Upper lobe of left lung (tissue), 6 donors: ENCODE data around the gene CDX1. TPM values are rescaled to one million over a fixed set of nuclear protein-coding genes. Genes with fewer than 3 reads are reported as not detected.

Experiments
- ATAC-seq, 2 donors: fragments of 200-7000 bp; cut with Tn5 transposase; one replicate each; pipeline ENCODE4 v1.9.1; 2022; ENCODE audit warnings: mild to moderate bottlenecking in 2 of 2, moderate library complexity in 2 of 2; ENCODE audit not compliant: low FRiP score in 2 of 2
- DNase-seq, 2 donors: peaks; one replicate each; pipeline ENCODE4 v3.0.0-alpha.2; 2019 to 2020
- H3K27ac ChIP-seq, 4 donors: fragments of 200-600 bp; sonication (generic); one replicate each; pipeline ENCODE4 v1.5.1; 2016 to 2019
- H3K27me3 ChIP-seq, 4 donors: fragments of 200-600 bp; sonication (generic); one replicate each; pipeline ENCODE4 v1.5.1; 2017 to 2019
- H3K36me3 ChIP-seq, 4 donors: fragments of 200-600 bp; sonication (generic); one replicate each; pipeline ENCODE4 v1.5.1; 2016 to 2019
- H3K4me1 ChIP-seq, 4 donors: fragments of 200-600 bp; sonication (generic); one replicate each; pipeline ENCODE4 v1.5.1; 2018 to 2019
- H3K4me3 ChIP-seq, 4 donors: fragments of 200-600 bp; sonication (generic); one replicate each; pipeline ENCODE4 v1.5.1; 2017 to 2019; ENCODE audit warnings: mild to moderate bottlenecking in 2 of 4, moderate library complexity in 1 of 4
- H3K9me3 ChIP-seq, 4 donors: fragments of 200-600 bp; sonication (generic); one replicate each; pipeline ENCODE4 v1.5.1; 2018 to 2019
- EP300 ChIP-seq, 4 donors: sonication (generic); formaldehyde crosslinking; IDR thresholded peaks; one replicate each; pipeline ENCODE4 v1.5.1; 2017; ENCODE audit warnings: antibody characterized with exemption in 4 of 4, control low read depth in 2 of 4
- POLR2A ChIP-seq, 4 donors: fragments of 450-650 bp; IDR thresholded peaks; one replicate each; pipeline ENCODE4 v1.5.1; 2016 to 2017; ENCODE audit warnings: antibody characterized with exemption in 4 of 4, mild to moderate bottlenecking in 2 of 4
- POLR2AphosphoS5 ChIP-seq, 2 donors: sonication (generic); formaldehyde crosslinking; IDR thresholded peaks; one replicate each; pipeline ENCODE4 v1.5.1; 2017; ENCODE audit warnings: antibody characterized with exemption in 2 of 2
- WGBS, 2 donors: methylation state at CpG; one replicate each; pipeline ENCODE4 v1.1.5; 2017 to 2018; 5-methylcytosine and 5-hydroxymethylcytosine counted together
- total RNA-seq, 6 donors: library from RNA; depleted of rRNA in 4 of 6; stranded (reverse); fragments of >200 nt in 4 of 6; gene quantifications; one replicate each; pipeline versions ENCODE4 v1.1.0 to v1.2.1, GENCODE V29; 2016 to 2021
- TF ChIP-seq, protein P1 (sequence below), 6 experiments: fragments of 450-650 bp in 4 of 6; fragments of 200-600 bp in 2 of 6; sonication (generic) in 2 of 6; IDR thresholded peaks; one replicate each; pipeline ENCODE4 v1.5.1; 2016 to 2019; ENCODE audit warnings: antibody characterized with exemption in 6 of 6
- donor health status: DM: no; HTN: no; CAD: no; lungs with moderate emphysema.
- donor health status: DM: no; HTN: yes; CAD: no; lungs with severe emphysema.

Gene CDX1
- total RNA-seq, 6 donors from 2014 or later, result 0.17 to 0.30 TPM; not detected in 4

DNA sequence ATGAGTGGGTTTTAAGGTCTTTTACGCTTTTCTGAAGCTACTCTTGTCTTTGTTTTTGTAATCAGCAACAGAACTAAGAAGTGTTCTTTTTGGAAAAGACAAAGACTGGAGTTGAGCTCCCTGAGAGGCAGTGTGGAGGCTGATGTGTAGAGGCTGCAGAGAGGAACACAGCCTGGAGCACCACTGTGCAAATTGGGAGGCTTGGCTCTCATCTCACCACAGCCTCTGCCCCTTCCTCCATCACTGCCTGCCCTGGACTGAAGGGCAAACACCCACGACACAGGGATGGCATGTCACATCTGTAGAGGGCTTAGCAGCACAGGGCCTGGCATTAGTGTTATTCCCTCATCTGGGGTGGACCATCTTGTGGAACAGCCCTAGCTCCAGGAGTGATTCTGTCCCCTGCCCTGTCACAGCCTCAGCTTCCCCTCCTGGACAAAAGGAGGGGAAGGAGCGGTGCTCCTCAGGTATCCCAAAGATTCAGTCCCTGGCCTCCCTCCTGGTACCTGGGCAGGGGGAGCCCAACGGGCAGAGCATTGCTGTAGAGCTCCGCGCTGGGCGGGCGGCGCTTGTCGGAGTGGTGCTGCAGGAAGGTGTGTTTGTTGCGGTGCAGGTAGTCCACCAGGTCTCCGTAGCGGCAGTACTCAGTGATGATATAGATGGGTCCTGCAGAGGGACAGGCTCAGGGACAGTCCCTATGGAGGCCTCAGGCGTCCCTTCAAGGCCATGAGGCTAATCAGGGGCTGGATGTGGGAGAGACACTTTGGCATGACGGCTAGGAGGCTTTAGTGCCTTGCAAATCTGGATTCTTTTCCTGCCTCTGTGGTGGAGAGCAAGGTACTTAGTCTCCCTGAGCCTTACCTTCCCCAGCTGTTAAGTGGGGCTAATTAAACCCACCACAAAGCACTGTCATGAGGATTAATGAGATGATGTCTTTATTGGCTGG lies 43.8 kb upstream of the CDX1 start:
- Histone ChIP-seq H3K36me3 (peaks cover 0 to 59% (median 4%) of the 10 kb centered on the region in 4 donors), H3K4me1 (peaks cover 0 to 6% (median 3%) of the 10 kb centered on the region in 4 donors), H3K27ac (no peak overlapping the region), H3K27me3 (no peaks in the 10 kb centered on the region), H3K4me3 (no peak overlapping the region), H3K9me3 (no peaks in the 10 kb centered on the region)
- ATAC-seq (no peak), DNase-seq (peak in 1 of 2 donors; percentile 83)
- TF ChIP-seq POLR2AphosphoS5 (IDR thresholded peaks at IDR 0.05) (no peak), POLR2A (IDR thresholded peaks at IDR 0.05) (no peak), EP300 (IDR thresholded peaks at IDR 0.05) (no peak)
- TF ChIP-seq, protein P1, sequence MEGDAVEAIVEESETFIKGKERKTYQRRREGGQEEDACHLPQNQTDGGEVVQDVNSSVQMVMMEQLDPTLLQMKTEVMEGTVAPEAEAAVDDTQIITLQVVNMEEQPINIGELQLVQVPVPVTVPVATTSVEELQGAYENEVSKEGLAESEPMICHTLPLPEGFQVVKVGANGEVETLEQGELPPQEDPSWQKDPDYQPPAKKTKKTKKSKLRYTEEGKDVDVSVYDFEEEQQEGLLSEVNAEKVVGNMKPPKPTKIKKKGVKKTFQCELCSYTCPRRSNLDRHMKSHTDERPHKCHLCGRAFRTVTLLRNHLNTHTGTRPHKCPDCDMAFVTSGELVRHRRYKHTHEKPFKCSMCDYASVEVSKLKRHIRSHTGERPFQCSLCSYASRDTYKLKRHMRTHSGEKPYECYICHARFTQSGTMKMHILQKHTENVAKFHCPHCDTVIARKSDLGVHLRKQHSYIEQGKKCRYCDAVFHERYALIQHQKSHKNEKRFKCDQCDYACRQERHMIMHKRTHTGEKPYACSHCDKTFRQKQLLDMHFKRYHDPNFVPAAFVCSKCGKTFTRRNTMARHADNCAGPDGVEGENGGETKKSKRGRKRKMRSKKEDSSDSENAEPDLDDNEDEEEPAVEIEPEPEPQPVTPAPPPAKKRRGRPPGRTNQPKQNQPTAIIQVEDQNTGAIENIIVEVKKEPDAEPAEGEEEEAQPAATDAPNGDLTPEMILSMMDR (IDR thresholded peaks at IDR 0.05), result no peak
- WGBS, 2 donors, result 93% methylated on average over 15 of the region's 15 CpGs

DNA sequence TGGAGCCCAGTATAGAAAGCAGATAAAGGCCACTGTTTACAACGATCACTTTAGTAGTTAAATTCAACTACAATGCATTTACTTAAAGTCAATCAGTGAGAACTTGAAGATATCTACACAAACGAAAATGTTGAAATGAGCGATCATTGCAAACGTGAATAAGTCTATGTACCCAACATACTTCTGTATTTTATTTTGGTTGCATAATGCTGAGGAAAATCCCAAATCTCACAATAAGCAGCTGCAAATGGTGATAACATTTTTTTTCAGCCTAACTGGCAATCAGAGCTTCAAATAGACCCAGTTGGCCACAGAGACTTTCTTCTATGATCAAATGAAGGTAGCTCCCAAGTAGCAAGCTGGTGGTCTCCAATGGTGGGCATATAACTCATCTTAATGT lies 43.0 kb upstream of the CDX1 start:
- no peak for DNase-seq
- WGBS, 2 donors, result 51 to 55% methylated on average over 4 of the region's 4 CpGs

DNA sequence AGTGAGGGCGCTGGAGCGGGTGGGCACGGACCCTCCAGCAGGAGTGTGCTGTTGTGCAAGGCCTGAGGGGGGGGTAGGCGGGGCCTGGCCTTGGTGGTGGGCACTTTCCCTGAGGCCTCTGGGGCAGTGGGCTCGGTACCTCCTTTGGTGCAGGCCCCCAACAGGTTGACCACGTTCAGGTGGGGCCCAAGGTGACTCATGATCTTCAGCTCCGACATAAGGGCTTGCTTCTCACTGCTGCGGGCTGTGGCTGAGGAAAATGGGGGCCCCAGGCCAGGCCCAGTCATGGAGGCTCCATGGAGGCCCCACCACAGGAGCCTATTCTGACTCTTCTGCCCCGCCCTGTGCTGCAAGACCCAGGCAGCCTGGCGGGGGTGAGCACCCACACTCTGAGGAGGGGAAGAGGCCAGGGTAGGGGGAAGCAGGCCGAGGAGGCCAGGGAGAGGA lies 42.4 kb upstream of the CDX1 start:
- DNase-seq (peak in 1 of 2 donors; percentile 64), ATAC-seq (no peak)
- Histone ChIP-seq H3K27me3 (no peaks in the 10 kb centered on the region), H3K36me3 (peaks cover 0 to 51% (median 4%) of the 10 kb centered on the region in 4 donors), H3K4me1 (peaks cover 0 to 6% (median 3%) of the 10 kb centered on the region in 4 donors), H3K9me3 (no peaks in the 10 kb centered on the region), H3K27ac (peak overlapping the region in 1 of 4 donors; percentile 28), H3K4me3 (no peak overlapping the region)
- WGBS, 2 donors, result 81% methylated on average over 9 of the region's 11 CpGs; no CpG with 5 or more reads in 1 of the 2 donors
- no peak for TF ChIP-seq POLR2AphosphoS5 (IDR thresholded peaks at IDR 0.05)
- TF ChIP-seq EP300 (IDR thresholded peaks at IDR 0.05), result no peak
- no peak for TF ChIP-seq POLR2A (IDR thresholded peaks at IDR 0.05)
- TF ChIP-seq, protein P1 (IDR thresholded peaks at IDR 0.05), result no peak

More for the DNA sequence above, 43.0 kb upstream of the CDX1 start:
- no peak for TF ChIP-seq POLR2AphosphoS5 (IDR thresholded peaks at IDR 0.05)
- no peak for TF ChIP-seq EP300 (IDR thresholded peaks at IDR 0.05)
- TF ChIP-seq, protein P1 (IDR thresholded peaks at IDR 0.05), result no peak
- no peak for TF ChIP-seq POLR2A (IDR thresholded peaks at IDR 0.05)
- ATAC-seq, result no peak
- peaks cover 0 to 53% (median 4%) of the 10 kb centered on the region in 4 donors for H3K36me3 ChIP-seq
- peaks cover 0 to 6% (median 3%) of the 10 kb centered on the region in 4 donors for H3K4me1 ChIP-seq
- no peaks in the 10 kb centered on the region for H3K9me3 ChIP-seq
- H3K27me3 ChIP-seq, result no peaks in the 10 kb centered on the region
- H3K4me3 ChIP-seq, result no peak overlapping the region
- no peak overlapping the region for H3K27ac ChIP-seq

DNA sequence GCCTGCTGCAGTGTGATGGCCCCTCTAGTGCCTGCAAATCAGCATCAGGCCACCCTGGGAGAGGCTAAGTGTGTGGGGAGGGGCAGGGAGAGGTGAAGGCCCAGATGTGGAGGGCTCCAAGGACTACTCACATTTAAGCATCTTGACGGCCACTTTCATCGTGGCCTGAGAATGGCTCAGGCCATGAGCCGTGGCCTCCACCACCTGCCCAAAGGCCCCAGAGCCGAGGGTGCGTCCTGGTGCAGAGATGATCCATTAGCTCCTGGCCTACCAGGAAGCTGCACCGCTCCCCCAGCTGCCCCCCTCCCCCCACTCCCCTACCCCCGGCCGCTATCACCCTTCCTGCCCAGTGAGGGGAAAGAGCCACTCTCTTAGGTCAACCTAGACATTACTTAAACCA lies 42.0 kb upstream of the CDX1 start:
- no peak for ATAC-seq
- no peaks in the 10 kb centered on the region for H3K27me3 ChIP-seq
- no peaks in the 10 kb centered on the region for H3K9me3 ChIP-seq
- no peak overlapping the region for H3K27ac ChIP-seq
- no peak for TF ChIP-seq EP300 (IDR thresholded peaks at IDR 0.05)
- TF ChIP-seq, protein P1 (IDR thresholded peaks at IDR 0.05), result no peak
- TF ChIP-seq POLR2AphosphoS5 (IDR thresholded peaks at IDR 0.05), result no peak
- TF ChIP-seq POLR2A (IDR thresholded peaks at IDR 0.05), result no peak
- peaks cover 3 to 6% (median 5%) of the 10 kb centered on the region in 4 donors for H3K4me1 ChIP-seq
- WGBS, 2 donors, result 82 to 92% methylated on average over 3 to 8 of the region's 8 CpGs
- no peak for DNase-seq
- H3K36me3 ChIP-seq, result peaks cover 0 to 51% (median 4%) of the 10 kb centered on the region in 4 donors
- H3K4me3 ChIP-seq, result no peak overlapping the region
